HCEC 1CT (cell line): Measurements from ENCODE around the gene VENTX.
"Not testable (repeated sequence)": the region's sequence is repeated elsewhere in the genome, so short reads cannot be mapped to it uniquely, and the experiment has no call there.

Experiments used
- DNase-seq: peaks from one replicate; pipeline ENCODE4 v3.0.0-alpha.2; 2017

Gene VENTX

DNA sequence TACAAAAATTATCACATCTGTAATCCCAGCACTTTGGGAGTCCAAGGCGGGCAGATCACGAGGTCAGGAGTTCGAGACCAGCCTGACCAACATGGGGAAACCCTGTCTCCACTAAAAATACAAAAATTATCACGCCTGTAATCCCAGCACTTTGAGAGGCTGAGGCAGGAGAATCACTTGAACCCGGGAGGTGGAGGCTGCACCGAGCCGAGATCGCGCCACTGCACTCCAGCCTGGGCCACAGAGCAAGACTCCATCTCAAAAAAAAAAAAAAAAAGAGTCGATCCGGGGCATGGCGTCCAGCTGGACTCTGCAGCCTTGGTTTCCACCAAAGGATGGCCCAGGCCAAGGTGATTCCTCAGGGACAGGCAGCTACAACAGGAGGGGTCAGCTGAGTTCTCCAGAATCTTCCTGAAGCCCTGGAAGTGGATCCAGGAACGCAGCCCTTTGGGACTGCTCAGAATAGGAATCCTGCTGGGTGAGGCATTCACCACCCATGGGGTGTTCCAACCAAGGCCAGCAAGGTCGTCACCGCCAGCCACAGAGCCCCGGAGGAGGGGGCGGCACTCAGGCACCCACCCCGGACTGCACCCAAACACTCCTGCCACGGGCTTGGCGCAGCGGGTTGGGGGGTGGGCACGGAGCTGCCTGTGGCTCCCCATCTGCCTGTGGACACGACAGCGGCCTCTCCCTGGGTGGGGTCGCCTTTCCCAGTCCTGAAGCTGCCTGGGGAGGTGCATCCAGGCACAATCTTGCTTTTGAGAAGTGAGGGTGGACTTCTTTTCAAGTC is 19.7 kb upstream of the VENTX start:
- no peak for DNase-seq

DNA sequence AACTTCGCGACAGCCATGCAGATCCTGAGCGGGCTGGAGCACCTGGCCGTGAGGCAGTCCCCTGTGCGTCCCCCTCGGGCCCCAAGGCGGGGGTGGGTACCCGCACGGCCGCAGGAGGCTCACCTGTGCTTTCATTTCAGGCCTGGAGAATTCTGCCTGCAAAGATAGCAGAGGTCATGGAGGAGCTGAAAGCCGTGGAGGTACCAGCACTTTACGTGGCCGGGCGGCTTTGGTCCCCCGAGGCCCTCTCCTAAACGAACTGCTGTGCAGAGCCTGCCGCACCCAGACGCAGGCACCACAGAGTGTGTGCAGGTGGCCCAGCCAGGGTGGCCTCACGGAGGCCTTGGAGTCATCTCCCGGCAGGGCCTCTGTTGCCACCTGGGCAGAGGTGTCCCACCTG is 18.8 kb upstream of the VENTX start:
- DNase-seq = no peak

DNA sequence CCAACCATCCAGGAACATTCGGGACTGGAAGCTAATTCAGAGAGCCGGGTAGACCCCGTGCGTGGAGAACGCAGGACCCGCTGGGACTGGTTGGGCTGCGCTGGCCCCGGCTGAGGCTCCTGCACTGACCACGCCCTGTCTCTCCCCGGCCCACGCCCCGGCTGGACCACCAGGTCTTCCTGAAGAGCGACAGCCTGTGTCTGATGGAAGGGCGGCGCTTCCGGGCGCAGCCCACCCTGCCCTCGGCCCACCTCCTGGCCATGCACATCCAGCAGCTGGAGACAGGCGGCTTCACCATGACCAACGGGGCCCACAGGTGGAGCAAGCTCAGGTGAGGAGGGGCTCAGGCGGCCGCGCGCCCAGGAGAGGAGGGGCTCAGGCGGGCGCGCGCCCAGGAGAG is 17.9 kb upstream of the VENTX start:
- no peak for DNase-seq

DNA sequence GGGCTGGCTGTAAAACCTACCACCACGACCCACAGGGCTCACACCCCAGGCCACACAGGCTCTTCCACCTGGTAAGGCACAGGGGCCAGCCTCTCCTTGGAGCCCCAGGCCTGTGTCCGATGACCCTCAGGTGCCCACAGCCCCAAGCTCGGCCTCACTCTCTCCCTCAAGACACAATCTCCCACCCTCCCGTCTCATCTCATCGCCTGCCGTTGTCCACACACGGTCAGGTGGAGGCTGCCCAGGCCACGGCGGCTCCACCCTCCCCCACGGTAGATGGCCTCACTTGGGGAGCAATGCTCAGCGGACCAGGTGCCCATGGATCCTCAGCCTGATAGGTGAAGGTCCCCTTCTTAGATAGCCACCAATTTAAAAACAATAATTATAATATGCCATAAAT is 16.3 kb upstream of the VENTX start:
- no peak for DNase-seq

DNA sequence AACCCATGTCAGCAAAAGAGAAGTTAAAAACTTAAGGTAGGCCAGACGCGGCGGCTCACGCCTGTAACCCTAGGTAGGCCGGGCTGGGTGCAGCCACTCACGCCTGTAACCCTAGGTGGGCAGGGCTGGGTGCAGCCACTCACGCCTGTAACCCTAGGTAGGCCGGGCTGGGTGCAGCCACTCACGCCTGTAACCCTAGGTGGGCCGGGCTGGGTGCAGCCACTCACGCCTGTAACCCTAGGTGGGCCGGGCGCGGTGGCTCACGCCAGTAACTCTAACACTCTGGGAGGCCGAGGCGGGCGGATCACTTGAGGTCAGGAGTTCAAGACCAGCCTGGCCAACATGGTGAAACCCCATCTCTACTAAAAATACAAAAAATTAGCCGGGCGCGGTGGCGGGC is 15.9 kb upstream of the VENTX start:
- not testable (repeated sequence) for DNase-seq

DNA sequence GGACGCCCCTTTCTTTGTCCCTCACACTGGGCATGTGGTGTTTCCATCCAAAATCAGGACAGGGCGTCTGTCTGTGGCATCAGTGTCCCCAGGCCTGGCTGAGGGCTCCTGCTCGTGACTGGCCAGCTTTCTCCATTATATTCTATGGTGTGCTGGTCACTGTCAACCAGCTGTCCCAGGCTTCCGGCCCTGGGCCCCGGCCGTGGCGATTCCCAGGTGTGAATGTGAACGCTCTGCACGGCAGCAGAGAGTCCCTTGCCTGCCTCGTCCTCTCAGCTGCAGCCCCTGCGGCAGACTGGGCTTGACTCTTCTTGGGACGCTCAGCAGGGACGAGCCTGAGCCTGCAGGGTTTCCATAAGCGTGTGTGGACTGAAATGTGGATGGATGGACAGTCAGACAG is 13.6 kb upstream of the VENTX start:
- DNase-seq = no peak

DNA sequence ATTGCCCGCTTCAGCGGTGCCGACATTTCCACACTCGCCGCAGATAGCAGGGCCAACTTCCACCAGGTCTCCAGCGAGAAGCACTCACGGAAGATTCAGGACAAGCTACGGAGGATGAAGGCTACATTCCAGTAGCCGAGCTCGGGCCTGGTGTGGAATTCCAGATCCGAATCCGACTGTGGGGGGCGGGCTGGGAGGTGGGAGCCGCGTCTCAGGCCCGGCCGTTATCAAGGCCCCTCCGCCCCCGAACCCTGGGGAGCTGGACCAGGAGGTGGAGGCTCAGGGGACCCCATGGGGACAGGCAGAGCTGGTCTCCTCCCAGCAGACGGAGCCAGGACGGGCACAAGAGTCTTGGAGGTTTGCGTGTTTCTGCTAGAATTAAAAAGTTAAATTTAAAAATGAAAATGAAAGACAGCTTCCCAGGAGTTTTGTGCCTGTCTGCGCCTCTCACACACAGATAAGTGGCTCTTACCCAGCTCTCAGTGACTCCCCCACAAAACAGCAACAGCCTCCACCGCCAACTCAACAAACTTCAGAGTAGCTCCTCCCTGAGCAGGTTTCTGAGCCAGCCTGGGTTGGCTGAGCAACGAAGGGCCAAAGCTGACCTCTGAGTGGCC is 12.8 kb upstream of the VENTX start:
- no peak for DNase-seq

DNA sequence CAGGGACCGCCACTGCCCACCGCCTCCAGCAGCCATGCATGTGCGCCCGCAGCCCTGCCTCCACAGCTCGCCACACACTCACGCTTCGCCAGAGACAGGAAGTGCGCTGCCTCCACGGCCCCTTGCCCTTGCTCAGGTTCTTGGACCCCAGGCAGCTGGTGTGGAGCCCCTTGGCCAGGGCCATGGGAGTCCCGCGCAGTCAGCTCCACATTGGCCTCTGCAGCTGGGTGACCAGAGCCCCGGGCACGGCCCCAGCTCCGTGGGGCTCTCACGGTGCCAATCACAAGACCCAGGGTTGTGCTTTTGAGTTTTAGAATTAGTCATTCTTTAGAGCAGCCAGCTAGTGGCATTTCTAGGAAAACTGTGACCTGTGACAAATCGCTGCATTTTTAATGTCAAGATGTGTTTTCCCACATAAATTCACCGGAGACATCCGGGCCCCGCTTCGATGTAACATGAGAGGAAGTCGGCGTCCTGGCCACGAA is 11.9 kb upstream of the VENTX start:
- DNase-seq = no peak

DNA sequence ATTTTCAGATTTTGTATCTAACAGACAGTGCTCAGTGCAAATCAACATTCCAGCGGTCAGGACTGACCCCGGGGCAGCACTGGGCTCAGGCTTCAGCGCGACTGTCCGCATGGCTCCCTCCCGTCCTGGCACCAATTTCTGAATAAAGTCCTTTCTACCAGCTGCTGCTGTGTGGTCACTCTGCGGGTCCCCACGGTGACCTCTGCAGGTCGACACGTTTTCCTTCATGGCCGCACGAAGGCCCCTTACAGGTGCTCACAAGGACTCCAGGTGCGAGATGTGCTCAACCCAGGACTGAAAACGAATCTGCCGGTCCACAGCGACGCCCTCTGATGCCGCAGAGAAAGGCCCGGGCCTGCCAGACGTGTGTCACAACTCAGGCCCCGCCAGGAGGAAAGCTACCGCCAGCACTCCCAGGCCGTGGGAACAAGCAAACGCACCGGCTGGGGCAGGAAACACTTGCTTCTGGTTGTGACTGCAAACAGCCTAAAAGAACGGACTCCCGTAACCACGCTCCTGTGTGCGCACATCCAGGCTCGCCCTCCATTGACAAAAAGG is 11.3 kb upstream of the VENTX start:
- no peak for DNase-seq

DNA sequence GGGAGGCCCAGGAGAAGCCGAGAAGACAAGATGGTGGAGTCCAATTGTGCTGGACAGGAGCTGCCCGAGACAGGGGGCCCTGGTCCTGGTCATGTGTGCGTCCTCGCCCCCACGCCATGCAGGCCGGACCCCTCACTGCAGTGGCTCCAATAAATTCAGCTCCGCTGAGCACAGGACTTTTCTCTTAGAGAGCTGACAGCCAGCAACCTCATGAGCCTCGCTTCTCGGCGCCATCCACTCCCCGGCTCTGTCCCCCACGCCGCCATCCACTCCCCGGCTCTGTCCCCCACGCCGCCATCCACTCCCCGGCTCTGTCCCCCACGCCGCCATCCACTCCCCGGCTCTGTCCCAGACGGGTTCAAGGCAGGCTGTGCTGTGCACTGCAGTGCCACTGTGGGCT is 10.4 kb upstream of the VENTX start:
- DNase-seq = no peak

DNA sequence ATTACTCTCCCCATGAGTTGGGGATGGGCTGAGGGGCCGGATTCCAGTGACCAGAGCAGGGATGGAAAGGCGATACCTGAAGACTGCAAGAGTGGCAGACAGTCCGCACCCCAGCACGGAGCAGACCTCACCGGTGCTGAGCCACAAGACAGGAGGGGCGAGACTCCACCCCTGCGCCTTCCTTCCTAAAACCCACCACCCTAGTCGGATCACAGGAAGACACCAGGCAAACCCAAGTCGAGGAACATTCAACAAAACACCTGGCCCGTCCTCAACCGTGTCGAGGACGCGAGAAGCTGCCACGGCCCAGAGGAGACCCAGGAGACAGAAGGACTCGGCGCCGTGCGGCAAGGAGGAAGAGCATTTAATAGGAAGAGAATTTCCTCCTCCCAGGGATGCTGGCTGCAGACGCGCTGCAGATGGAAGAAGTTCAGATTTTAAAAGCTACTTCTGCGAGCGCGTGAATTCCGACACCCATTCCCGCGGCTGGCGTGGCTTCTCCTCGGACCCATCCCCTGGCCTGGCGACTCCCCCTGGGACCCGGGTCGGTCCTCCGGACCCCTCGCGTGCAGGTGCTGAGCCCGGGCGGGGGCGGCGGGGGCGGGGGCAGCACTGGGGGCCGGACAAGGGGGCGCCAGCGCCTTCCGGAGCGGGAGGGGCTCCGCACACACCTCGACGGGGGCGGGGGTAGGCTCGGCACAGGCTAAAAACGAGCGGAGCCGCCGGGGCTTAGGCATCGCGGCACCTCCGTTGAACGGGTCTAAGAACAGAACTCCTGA is 8.2 kb upstream of the VENTX start:
- DNase-seq = no peak

DNA sequence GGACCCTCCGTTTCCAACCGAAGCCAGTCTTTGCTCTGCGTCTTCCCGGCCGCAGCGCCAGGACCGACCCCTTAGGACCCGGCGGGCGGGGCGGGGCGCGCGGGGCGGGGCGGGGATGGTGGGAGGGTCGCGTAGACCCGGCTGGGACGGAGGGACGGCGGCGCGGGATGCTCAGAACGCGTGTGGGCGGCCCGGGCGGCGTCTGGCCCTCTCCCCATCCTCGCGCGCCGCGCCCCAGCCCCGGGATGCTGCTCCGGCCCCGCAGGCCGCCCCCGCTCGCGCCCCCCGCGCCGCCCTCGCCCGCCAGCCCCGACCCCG is 7.7 kb upstream of the VENTX start, which contains the start of gene UTF1:
Gene UTF1, plus strand, starts transcription at position 174 of the 318 bp plus-strand sequence. Its CDS starts 72 bp downstream, at position 246.
- DNase-seq = no peak

DNA sequence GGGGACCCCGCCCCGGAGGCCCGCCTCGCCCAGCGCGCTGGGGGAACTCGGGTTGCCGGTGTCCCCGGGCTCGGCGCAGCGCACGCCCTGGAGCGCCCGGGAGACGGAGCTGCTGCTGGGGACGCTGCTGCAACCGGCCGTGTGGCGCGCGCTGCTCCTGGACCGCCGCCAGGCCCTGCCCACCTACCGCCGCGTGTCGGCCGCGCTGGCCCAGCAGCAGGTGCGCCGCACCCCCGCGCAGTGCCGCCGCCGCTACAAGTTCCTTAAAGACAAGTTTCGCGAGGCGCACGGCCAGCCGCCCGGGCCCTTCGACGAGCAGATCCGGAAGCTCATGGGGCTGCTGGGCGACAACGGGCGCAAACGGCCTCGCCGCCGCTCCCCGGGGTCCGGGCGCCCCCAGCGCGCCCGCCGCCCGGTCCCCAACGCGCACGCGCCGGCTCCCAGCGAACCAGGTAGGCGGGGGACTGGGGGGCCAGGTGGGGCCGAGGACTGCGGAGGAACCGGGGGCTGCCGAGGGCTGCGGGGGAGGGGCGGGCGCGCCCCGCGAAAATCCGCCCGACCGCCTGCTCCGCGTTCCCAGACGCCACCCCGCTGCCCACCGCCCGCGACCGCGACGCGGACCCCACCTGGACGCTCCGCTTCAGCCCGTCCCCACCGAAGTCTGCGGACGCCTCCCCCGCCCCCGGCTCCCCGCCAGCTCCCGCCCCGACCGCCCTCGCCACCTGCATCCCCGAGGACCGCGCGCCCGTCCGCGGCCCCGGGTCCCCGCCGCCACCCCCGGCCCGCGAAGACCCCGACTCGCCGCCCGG is 7.1 kb upstream of the VENTX start:
- DNase-seq = no peak

DNA sequence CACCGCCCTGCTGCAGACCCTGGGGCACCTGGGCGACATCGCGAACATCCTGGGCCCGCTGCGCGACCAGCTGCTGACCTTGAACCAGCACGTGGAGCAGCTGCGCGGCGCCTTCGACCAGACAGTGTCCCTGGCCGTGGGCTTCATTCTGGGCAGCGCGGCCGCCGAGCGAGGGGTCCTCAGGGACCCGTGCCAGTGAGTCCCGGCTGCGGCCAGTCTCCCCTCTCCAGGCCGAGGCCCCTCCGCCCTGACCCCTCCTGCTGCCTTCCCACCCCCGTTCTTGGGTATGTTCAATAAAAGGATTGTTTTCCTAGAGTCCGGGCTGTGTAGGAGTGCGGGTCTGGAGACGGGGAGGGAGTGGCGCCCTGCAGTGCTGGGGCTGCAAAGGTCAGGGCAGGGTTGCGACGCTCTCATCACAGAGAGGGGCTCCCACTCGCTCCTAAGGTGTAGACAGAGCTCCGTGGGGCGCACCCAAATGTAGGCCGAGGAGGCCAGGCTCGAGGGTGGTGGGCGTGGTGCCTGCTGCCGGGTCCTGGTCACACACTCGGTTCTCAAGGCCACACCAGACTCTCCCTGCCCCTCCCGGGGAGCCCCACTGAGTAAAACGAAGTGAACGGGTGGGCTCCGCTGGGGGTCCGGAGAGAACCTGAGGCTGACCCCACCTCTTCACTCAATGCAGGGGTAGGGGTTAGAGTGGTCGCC is 6.3 kb upstream of the VENTX start:
- no peak for DNase-seq

DNA sequence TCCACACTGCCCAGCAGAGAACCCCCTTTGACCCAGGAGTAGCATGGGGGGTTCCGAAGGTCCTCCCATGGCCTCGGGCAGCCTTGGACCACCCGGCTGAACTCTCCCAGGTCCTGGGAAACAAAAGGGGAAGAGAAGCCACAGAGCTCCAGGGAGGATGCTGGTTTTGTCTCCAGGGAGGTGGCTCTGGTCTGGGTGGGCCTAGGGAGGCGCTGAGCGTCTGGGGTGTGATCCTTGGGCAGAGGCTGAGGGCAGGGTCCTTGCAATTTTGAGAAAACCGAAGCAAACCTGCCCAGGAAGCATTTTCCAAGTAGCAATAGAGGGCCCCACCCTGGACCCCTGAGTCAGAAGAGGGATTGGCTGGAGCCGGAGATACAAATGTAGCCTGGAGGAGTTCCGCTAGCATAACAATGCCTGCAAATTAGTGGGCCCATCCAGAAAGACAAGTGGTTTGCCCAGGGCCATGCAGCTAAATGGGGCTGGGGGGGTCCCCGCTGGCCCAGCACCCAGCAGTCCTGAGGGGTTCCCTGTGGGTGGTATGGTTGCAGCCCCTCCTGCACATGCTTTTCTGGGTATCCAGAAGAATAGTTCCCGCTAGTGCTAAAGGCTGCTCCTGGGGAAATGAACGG is 5.6 kb upstream of the VENTX start:
- no peak for DNase-seq

DNA sequence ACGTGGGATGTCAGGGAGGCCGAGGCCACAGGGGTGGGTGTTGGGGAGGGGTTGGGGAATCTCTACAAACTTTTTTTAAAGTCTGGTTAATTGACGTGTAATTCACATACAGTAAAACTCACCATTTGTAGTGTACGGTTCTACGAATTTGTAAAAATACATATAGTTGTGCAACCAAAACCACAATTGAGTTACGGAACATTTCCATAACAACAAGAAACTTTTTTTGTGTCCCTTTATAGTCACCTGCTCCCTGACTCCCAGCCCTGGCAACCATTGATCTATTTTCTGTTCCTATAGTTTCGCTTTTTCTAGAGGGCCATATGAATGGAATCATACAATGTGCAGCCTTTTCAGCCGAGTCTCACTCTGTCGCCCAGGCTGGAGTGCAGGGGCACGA is 2.9 kb upstream of the VENTX start:
- DNase-seq = not testable (repeated sequence)

DNA sequence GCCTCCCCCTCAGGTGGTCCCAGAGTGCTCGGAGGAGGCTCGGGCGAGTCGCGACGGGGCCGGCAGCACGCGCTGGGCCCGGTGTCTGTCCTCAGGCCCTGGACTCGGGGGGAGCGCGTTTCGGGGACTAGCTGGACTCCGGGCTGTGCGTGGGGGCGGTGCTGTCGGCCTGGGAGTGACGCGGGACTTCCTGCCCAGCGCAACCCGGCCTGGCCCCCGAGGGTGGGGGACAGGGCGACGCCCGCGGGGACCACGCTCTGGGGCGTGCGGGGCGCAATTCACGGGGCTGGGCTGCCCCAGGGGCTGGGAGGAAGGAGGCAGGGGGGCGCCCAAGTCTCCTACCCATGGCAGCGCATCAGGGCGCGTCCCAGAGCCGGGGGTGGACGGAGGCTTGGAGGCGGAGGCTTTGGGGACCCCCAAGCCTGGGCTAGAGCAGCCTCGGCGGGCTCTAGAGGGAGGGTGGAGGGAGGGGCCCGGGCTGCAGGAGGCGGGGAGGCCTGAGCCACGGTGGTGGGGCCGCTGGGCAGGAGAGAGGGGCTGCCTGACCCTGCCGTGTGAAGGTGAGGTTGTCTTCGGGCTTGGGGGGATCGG is 2.3 kb upstream of the VENTX start:
- no peak for DNase-seq

DNA sequence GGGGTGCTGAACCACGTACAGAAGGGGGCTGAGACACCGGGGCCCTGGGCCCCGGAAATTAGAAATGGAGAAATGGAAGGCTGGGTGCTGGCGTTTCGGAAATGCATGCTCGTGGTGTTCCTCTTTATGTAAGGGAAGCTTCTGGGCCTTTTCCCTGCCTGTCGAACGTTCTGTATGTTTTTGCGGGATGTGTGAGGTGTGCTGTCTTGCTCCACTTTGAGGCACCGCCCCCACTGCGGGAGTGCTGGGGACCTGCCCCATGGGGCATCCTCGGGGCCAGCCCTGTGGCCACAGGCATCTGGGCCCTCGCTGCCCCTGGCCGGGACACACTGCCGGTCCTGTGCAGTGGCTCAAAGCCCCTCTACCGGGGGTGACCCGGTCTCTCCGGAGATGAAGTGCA is 1.7 kb upstream of the VENTX start:
- no peak for DNase-seq

DNA sequence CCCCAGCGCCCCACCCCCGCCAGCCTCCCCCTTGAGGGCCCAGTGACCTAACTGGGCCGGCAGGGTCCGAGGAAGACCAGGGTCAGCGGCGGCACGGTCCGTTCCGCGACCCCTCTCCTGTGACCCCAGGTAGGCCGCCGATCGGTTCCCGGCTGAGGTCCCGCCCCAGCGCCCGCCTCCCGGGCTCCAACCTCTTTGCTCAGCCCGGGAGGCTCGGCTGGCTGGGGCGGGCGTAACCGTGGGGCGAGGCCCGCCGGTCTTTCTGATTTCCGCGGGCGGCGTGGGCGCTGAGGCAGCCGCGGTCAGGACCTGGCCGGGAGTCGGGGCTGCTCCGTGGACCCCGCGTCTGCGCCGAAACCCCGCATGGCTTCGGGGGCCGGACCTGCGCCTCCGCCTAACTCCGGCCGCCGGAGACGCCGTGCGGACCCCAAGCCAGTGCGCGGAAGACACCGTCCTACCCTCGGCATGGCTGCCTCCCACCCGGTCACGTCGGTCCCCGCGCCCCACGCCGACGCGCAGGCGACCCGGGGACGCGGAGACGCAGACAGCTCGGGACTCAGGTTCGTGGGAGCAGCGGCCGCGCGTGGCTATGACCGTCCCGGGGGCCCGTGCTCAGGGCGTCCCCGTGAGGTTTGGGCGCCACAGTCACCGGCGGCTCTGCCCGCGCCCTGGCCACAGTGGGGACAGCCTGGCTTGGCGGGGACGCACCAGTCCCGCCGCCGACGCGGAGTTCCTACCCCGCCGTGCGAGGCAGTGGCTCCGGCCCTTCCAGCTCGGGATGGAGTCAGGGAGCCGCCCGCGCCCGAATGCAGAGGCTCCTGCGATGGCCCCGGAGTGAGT is 1.0 kb upstream of the VENTX start:
- no peak for DNase-seq

DNA sequence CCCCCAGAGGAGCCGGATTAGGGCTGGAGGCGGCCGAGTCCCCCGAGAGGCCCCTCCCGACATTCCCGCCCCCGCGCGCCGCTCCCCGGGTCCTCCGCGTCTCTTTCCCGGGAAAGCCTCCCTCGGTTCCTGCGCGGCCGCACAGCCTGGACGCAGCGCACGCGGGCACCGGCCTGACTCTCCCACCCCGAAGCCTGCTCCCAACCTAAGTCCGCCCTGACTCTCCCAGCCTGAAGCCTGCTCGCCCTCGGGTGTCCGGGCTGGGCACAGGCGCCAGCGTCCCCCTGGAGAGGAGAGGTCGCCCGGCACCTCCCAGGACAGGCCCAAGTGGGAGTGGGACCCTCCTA is 441 bp upstream of the VENTX start:
- no peak for DNase-seq

DNA sequence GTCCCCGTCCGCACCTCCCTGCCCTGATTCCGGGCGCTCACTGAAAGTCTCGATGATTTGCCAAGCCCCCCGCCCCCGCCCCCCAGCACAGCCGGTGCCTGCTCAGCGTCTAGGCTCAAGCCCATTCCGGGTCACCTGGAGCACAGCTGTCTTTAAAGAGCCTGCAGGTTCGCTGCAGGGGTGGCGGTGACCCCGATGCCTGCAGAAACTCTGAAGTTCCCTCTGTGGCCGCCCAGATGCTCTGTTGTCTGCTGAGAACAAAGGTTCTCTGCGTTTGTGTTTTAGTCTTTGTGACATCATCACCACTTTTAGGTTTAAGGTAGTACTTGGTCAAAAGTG is 780 bp downstream of the VENTX start:
- no peak for DNase-seq
